ENCODE data around the gene DCTD.

Gene DCTD

GRCh38 chr4:182874797-182875345, 42.3 kb downstream of the DCTD start:
- TF ChIP-seq CTCF (IDR thresholded peaks at IDR 0.05; ENCODE audit: control insufficient read depth, extremely low read depth, insufficient read depth) = no peak
- DNase-seq (ENCODE audit: low read depth) = no peak
- no peak overlapping the region for H3K4me3 ChIP-seq (ENCODE audit: low read depth, low read length)

- DNase-seq (ENCODE audit: low read depth) = no peak
- TF ChIP-seq CTCF (IDR thresholded peaks at IDR 0.05; ENCODE audit: control insufficient read depth, extremely low read depth, insufficient read depth) = no peak
- no peak overlapping the region for H3K4me3 ChIP-seq (ENCODE audit: low read depth, low read length)
These were observed 42.9 kb downstream of the DCTD start for GRCh38 chr4:182874304-182874751.

- no peak for DNase-seq (ENCODE audit: low read depth)
- no peak overlapping the region for H3K4me3 ChIP-seq (ENCODE audit: low read depth, low read length)
- no peak for TF ChIP-seq CTCF (IDR thresholded peaks at IDR 0.05; ENCODE audit: control insufficient read depth, extremely low read depth, insufficient read depth)
These were observed 43.5 kb downstream of the DCTD start for GRCh38 chr4:182873726-182874125.

GRCh38 chr4:182873289-182873688, 43.9 kb downstream of the DCTD start:
- no peak for TF ChIP-seq CTCF (IDR thresholded peaks at IDR 0.05; ENCODE audit: control insufficient read depth, extremely low read depth, insufficient read depth)
- H3K4me3 ChIP-seq (ENCODE audit: low read depth, low read length) = no peak overlapping the region
- no peak for DNase-seq (ENCODE audit: low read depth)

DNA sequence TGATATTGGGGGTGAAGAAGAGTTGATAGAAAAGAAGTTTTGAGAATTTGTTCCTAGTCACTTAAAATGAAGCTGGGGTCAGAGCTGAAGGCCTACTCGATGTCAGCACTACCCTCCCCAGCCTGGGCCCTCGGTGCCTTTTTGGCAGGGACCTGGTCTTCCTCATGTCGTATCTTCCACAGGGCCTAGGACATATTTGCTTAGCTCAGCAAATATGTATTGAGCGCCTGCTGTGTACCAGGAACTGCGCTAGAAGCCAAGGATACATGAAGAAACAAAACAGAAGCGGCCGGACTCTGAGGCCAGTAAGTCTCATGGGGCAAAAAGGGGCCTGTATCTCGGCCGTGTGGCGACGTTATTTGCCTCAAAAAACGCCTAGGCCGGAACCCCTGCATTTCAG, 44.3 kb downstream of the DCTD start:
- no peak for TF ChIP-seq CTCF (IDR thresholded peaks at IDR 0.05; ENCODE audit: control insufficient read depth, extremely low read depth, insufficient read depth)
- H3K4me3 ChIP-seq (ENCODE audit: low read depth, low read length) = no peak overlapping the region
- no peak for DNase-seq (ENCODE audit: low read depth)

- no peak overlapping the region for H3K4me3 ChIP-seq (ENCODE audit: low read depth, low read length)
- no peak for DNase-seq (ENCODE audit: low read depth)
- TF ChIP-seq CTCF (IDR thresholded peaks at IDR 0.05; ENCODE audit: control insufficient read depth, extremely low read depth, insufficient read depth) = no peak
These were observed 45.6 kb downstream of the DCTD start for GRCh38 chr4:182871616-182872015.

DNA sequence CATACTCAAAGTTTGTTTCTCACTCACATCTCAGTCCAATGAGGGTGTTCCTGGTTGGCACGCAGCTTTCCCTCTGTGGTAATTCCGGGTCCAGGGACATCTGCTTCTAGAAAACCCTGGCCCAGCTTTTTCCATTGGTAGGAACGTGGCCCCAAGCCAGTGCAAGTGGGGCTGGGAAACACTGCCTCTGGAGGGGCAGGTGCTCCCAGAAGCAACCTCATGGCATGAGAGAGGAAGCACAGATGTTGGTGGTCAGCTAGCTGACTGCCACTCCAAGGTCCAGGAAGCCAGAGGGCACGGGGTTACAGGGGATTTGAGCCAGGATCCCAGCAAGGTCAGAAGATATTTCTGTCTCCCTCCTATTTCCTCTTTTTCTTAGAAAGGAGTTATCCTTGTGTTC, 47.5 kb downstream of the DCTD start:
- H3K4me3 ChIP-seq (ENCODE audit: low read depth, low read length) = no peak overlapping the region
- no peak for DNase-seq (ENCODE audit: low read depth)
- no peak for TF ChIP-seq CTCF (IDR thresholded peaks at IDR 0.05; ENCODE audit: control insufficient read depth, extremely low read depth, insufficient read depth)
